DND-41 (cell line): Measurements from ENCODE around the gene PLCE1.

Experiments
- ATAC-seq: fragments of 200-7000 bp; cut with Tn5 transposase; 3 replicates; pipeline ENCODE4 v1.9.1; 2021; ENCODE audit warnings: low read depth; ENCODE audit not compliant: insufficient read depth
- DNase-seq: peaks from one replicate; pipeline ENCODE4 v3.0.0-alpha.2; 2020
- H2AFZ ChIP-seq: 2 replicates; pipeline ENCODE4 v1.6.0; 2012; ENCODE audit warnings: low read depth, low read length
- H3K27ac ChIP-seq: 2 replicates; pipeline ENCODE4 v1.5.1; 2012; ENCODE audit warnings: low read length, inconsistent platforms
- H3K27me3 ChIP-seq: fragments of 200-600 bp; sonication (generic); 2 replicates; pipeline ENCODE4 v1.6.0; 2012; ENCODE audit warnings: low read length, mild to moderate bottlenecking, inconsistent platforms; ENCODE audit not compliant: insufficient read depth, poor library complexity
- H3K36me3 ChIP-seq: 2 replicates; pipeline ENCODE4 v1.5.1; 2012; ENCODE audit warnings: low read length, inconsistent platforms; ENCODE audit not compliant: insufficient read depth
- H3K4me1 ChIP-seq: 2 replicates; pipeline ENCODE4 v1.5.1; 2012; ENCODE audit warnings: mild to moderate bottlenecking, low read length; ENCODE audit not compliant: insufficient read depth
- H3K4me2 ChIP-seq: 2 replicates; pipeline ENCODE4 v1.6.0; 2012; ENCODE audit warnings: mild to moderate bottlenecking, moderate library complexity, low read length, inconsistent platforms; ENCODE audit not compliant: insufficient read depth
- H3K4me3 ChIP-seq, 2 experiments: fragments of 200-600 bp in 1 of 2; shearing (Covaris generic) in 1 of 2; 2 replicates each; pipeline ENCODE4 v1.5.1; 2012 to 2016; ENCODE audit warnings: inconsistent platforms in 2 of 2, low read length in 2 of 2, mild to moderate bottlenecking in 2 of 2, low read depth in 1 of 2, moderate library complexity in 1 of 2
- H3K79me2 ChIP-seq: 2 replicates; pipeline ENCODE4 v1.6.0; 2012; ENCODE audit warnings: low read length, inconsistent platforms; ENCODE audit not compliant: insufficient read depth
- H3K9ac ChIP-seq: 2 replicates; pipeline ENCODE4 v1.6.0; 2012; ENCODE audit warnings: low read depth, mild to moderate bottlenecking, inconsistent platforms, low read length, moderate library complexity
- H3K9me3 ChIP-seq: 2 replicates; pipeline ENCODE4 v1.5.1; 2012; ENCODE audit warnings: low read length, moderate library complexity, mild to moderate bottlenecking, inconsistent platforms; ENCODE audit not compliant: insufficient read depth, severe bottlenecking
- H4K20me1 ChIP-seq: 2 replicates; pipeline ENCODE4 v1.6.0; 2012; ENCODE audit warnings: low read length; ENCODE audit not compliant: insufficient read depth
- CTCF ChIP-seq: IDR thresholded peaks from 2 replicates; pipeline ENCODE4 v1.5.1; 2012; ENCODE audit warnings: borderline replicate concordance, low read length, moderate library complexity, mild to moderate bottlenecking; ENCODE audit not compliant: poor library complexity, severe bottlenecking; ENCODE audit errors: extremely low read depth
- EZH2 ChIP-seq: IDR thresholded peaks from 3 replicates; pipeline ENCODE4 v1.6.1; 2012; ENCODE audit warnings: borderline replicate concordance, low read depth, mild to moderate bottlenecking, moderate library complexity, low read length, inconsistent platforms; ENCODE audit not compliant: severe bottlenecking

The PLCE1 gene

DNA sequence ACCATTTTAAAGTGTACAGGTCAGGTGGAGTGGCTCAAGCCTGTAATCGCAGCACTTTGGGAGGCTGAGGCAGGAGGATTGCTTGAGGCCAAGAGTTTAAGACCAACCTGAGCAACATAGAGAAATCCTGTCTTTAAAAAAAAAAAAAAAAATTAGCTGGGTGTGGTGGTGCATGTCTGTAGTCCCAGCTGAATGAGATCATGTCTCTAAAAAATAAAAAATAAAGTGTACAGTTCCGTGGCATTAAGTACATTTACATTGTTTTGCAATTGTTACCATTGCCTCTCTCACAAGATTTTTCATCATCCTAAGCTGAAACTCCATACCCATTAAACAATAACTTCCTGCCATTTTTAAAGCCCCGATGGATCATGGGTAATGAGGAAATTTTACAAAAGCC is 20.6 kb downstream of the PLCE1 start:
- Histone ChIP-seq H4K20me1 (no peaks in the 10 kb centered on the region), H3K4me3 (no peak overlapping the region), H3K9me3 (no peaks in the 10 kb centered on the region), H3K27ac (no peak overlapping the region), H3K4me1 (no peaks in the 10 kb centered on the region), H2AFZ (no peak overlapping the region), H3K4me2 (no peak overlapping the region), H3K36me3 (no peaks in the 10 kb centered on the region), H3K9ac (no peak overlapping the region), H3K79me2 (no peaks in the 10 kb centered on the region), H3K27me3 (peaks cover 10% of the 10 kb centered on the region)
- ATAC-seq (no peak), DNase-seq (no peak)
- TF ChIP-seq EZH2 (no peak), CTCF (no peak)

DNA sequence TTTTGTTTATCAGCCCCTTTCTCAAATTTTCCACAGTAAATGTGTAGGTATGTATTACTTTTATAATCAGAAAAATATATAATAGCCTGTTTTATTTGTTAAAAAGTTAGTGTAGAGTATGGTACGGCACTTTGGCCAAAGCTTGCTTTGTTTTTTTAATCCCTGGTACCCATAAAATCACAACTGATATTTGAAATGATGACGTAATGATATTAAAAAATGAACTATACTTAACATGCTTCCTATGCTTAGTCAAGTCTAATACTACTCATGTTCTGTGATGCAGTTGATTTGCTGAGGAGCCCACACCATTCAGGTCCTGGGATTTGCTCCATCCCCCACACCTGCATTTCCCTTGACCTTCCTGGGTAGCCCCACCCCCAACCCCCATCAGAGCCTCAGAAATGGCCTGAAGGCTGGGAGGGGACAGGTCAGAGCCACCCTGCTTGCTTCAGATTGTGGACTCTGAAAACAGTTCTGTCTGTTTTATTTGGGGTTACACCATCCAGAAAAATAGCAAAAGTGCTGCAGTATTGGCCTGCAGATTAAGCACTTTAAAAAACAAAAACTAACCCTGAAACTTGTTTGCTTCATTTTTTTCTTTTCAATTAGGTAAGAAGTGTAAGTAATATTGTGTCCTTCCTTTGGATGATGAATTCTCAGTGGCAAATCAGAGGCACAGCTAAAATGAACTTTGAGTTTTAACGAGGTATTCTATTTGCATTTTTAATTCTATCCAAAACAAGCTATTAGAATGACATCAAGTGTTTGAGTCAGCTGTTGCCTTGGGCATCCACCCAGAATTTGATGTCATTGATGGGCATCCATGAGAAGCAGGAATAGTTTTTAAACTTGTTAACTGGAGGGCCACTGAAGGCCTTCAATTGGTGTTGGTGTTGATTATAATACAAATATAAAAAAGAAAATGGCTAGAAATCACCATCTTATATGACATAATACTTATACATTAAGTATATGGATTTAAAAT is 23.3 kb downstream of the PLCE1 start:
- Histone ChIP-seq H2AFZ (no peak overlapping the region), H3K9ac (no peak overlapping the region), H3K4me3 (no peak overlapping the region), H3K4me1 (no peaks in the 10 kb centered on the region), H3K36me3 (no peaks in the 10 kb centered on the region), H3K27ac (no peak overlapping the region), H3K4me2 (no peak overlapping the region), H3K27me3 (peaks cover 10% of the 10 kb centered on the region), H4K20me1 (no peaks in the 10 kb centered on the region), H3K9me3 (no peaks in the 10 kb centered on the region), H3K79me2 (no peaks in the 10 kb centered on the region)
- DNase-seq (no peak), ATAC-seq (no peak)
- TF ChIP-seq EZH2 = no peak
- no peak for TF ChIP-seq CTCF

- H3K4me1 ChIP-seq = no peaks in the 10 kb centered on the region
- no peaks in the 10 kb centered on the region for H4K20me1 ChIP-seq
- no peak overlapping the region for H3K9ac ChIP-seq
- H3K27ac ChIP-seq = no peak overlapping the region
- TF ChIP-seq EZH2 = no peak
- no peak for TF ChIP-seq CTCF
- H3K4me3 ChIP-seq = no peak overlapping the region
- DNase-seq (no peak), ATAC-seq (no peak)
- H3K79me2 ChIP-seq = no peaks in the 10 kb centered on the region
- peaks cover 10% of the 10 kb centered on the region for H3K27me3 ChIP-seq
- H2AFZ ChIP-seq = no peak overlapping the region
- H3K36me3 ChIP-seq = no peaks in the 10 kb centered on the region
- H3K9me3 ChIP-seq = no peaks in the 10 kb centered on the region
- H3K4me2 ChIP-seq = no peak overlapping the region
Measured at GRCh38 chr10:94018107-94018506, 24.4 kb downstream of the PLCE1 start.
